CD4-positive, CD25-positive, alpha-beta regulatory T cell (primary cell): ENCODE measurements around the gene ATP23. TPM values are rescaled to one million over a fixed set of nuclear protein-coding genes. Genes with fewer than 3 reads are reported as not detected.

ENCODE experiments used
- ATAC-seq, 2 donors: fragments of 150-1000 bp; cut with Tn5 transposase; one replicate each; pipeline ENCODE4 v1.10.0; 2021; ENCODE audit warnings: low read depth in 2 of 2, moderate number of reproducible peaks in 2 of 2, moderate library complexity in 1 of 2
- DNase-seq, 3 donors: peaks; one replicate each; pipeline versions ENCODE4 v3.0.0 to v3.0.0-alpha.2; 2012 to 2022; ENCODE audit warnings: mixed read lengths in 1 of 3
- H3K27ac ChIP-seq: one replicate; pipeline ENCODE4 v1.7.0; 2013; ENCODE audit warnings: mild to moderate bottlenecking, low read length; ENCODE audit not compliant: insufficient read depth, poor library complexity, severe bottlenecking
- H3K27me3 ChIP-seq: one replicate; pipeline ENCODE4 v1.7.0; 2013; ENCODE audit warnings: low read length; ENCODE audit not compliant: control insufficient read depth, insufficient read depth
- H3K36me3 ChIP-seq: one replicate; pipeline ENCODE4 v1.7.0; 2013; ENCODE audit warnings: mild to moderate bottlenecking, low read length, moderate library complexity; ENCODE audit not compliant: control insufficient read depth, insufficient read depth
- H3K4me1 ChIP-seq: 2 replicates; pipeline ENCODE4 v1.7.0; 2013; ENCODE audit warnings: mild to moderate bottlenecking, low read length; ENCODE audit not compliant: insufficient read depth, control insufficient read depth, poor library complexity, severe bottlenecking
- H3K4me3 ChIP-seq: one replicate; pipeline ENCODE4 v1.7.0; 2013; ENCODE audit warnings: low read depth, mild to moderate bottlenecking, low read length, moderate library complexity
- H3K9me3 ChIP-seq, 2 experiments: 1 replicate in 1 of 2; 2 replicates in 1 of 2; pipeline ENCODE4 v1.7.0; 2013; ENCODE audit warnings: low read length in 2 of 2, mild to moderate bottlenecking in 1 of 2, moderate library complexity in 1 of 2; ENCODE audit not compliant: control insufficient read depth in 2 of 2
- H3K27ac Mint-ChIP-seq, 3 donors: one replicate each; pipeline ENCODE4 v1.8.0; 2020 to 2022; ENCODE audit warnings: mild to moderate bottlenecking in 3 of 3, mixed read lengths in 3 of 3, moderate library complexity in 2 of 3
- H3K27me3 Mint-ChIP-seq: one replicate; pipeline ENCODE4 v1.8.0; 2022; ENCODE audit warnings: mild to moderate bottlenecking, mixed read lengths
- H3K36me3 Mint-ChIP-seq: one replicate; pipeline ENCODE4 v1.8.0; 2020; ENCODE audit warnings: mixed read lengths
- H3K4me1 Mint-ChIP-seq, 4 donors: one replicate each; pipeline ENCODE4 v1.8.0; 2020 to 2022; ENCODE audit warnings: mixed read lengths in 4 of 4, mild to moderate bottlenecking in 1 of 4
- H3K4me3 Mint-ChIP-seq, 4 donors: one replicate each; pipeline ENCODE4 v1.8.0; 2020 to 2022; ENCODE audit warnings: mild to moderate bottlenecking in 4 of 4, mixed read lengths in 4 of 4, moderate library complexity in 3 of 4
- H3K9me3 Mint-ChIP-seq, 7 donors: one replicate each; pipeline ENCODE4 v1.8.0; 2020 to 2022; ENCODE audit warnings: mixed read lengths in 7 of 7, mild to moderate bottlenecking in 3 of 7, moderate library complexity in 2 of 7
- polyA plus RNA-seq, 4 donors: library from polyadenylated mRNA; unstranded; fragments of 300-500 nt; fragmentation: Illumina TruSeq; gene quantifications; one replicate each; pipeline ENCODE4 v1.2.3, GENCODE V29; 2021
- total RNA-seq: library from RNA; stranded (reverse); gene quantifications from one replicate; pipeline ENCODE4 v1.2.3, GENCODE V29; 2022

The ATP23 gene
- total and polyA plus RNA-seq, 5 donors from 2014 or later = 4.8 to 40.7 (median 22.6) TPM

- no peaks in the 10 kb centered on the region for H3K36me3 ChIP-seq
- peaks cover 0 to 5% (median 0%) of the 10 kb centered on the region in 7 donors for H3K9me3 Mint-ChIP-seq
- H3K27me3 ChIP-seq = no peaks in the 10 kb centered on the region
- H3K27ac ChIP-seq = no peak overlapping the region
- H3K4me1 ChIP-seq = no peaks in the 10 kb centered on the region
- DNase-seq (no peak), ATAC-seq (no peak)
- no peak overlapping the region for H3K27ac Mint-ChIP-seq
- H3K4me3 ChIP-seq = no peak overlapping the region
- H3K4me3 Mint-ChIP-seq = no peak overlapping the region
- H3K9me3 ChIP-seq = no peaks in the 10 kb centered on the region
- H3K27me3 Mint-ChIP-seq = peaks cover 4% of the 10 kb centered on the region
- no peaks in the 10 kb centered on the region for H3K36me3 Mint-ChIP-seq
- no peaks in the 10 kb centered on the region for H3K4me1 Mint-ChIP-seq
These were observed 44.3 kb downstream of the ATP23 start for GRCh38 chr12:57985685-57986084.

- Histone ChIP-seq H3K4me3 (no peak overlapping the region), H3K4me1 (no peaks in the 10 kb centered on the region), H3K36me3 (no peaks in the 10 kb centered on the region), H3K27ac (no peak overlapping the region), H3K9me3 (no peaks in the 10 kb centered on the region), H3K27me3 (no peaks in the 10 kb centered on the region)
- peaks cover 17% of the 10 kb centered on the region for H3K27me3 Mint-ChIP-seq
- H3K4me1 Mint-ChIP-seq = no peaks in the 10 kb centered on the region
- no peaks in the 10 kb centered on the region for H3K36me3 Mint-ChIP-seq
- no peak for DNase-seq
- ATAC-seq = no peak
- H3K9me3 Mint-ChIP-seq = peaks cover 0 to 5% (median 1%) of the 10 kb centered on the region in 7 donors
- no peak overlapping the region for H3K4me3 Mint-ChIP-seq
- no peak overlapping the region for H3K27ac Mint-ChIP-seq
These were observed 48.5 kb downstream of the ATP23 start for GRCh38 chr12:57989838-57990237.

DNA sequence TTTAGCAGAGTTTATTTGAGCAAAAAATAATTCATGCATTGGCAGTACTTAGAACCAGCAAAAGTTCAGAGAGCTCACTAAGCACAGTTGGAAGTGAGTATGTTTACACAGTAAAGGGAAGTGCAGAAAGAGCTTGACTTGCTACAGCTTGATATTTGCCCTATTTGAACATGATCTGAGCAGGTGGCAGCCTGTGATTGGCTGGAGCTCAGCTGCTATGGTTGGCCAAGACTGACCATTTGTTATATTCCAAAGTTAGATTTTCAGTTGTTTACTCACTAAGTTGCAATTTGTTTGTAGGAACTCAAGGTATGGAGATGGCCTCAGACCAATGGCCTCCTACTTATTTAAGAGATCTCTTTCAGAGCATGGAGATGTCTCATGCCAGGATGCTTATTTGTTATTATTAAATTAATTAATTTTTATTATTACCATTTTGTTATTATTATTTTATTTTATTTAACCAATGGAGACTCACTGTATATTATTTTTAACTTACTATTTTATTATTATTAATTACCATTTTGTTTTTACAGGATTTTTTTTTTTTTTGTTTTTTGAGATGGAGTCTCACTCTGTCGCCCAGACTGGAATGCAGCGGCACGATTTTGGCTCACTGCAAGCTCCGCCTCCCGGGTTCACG lies 49.0 kb downstream of the ATP23 start:
- ATAC-seq (no peak), DNase-seq (no peak)
- H3K36me3 ChIP-seq = no peaks in the 10 kb centered on the region
- peaks cover 17% of the 10 kb centered on the region for H3K27me3 Mint-ChIP-seq
- no peaks in the 10 kb centered on the region for H3K9me3 ChIP-seq
- peaks cover 0 to 5% (median 1%) of the 10 kb centered on the region in 7 donors for H3K9me3 Mint-ChIP-seq
- no peak overlapping the region for H3K27ac ChIP-seq
- no peak overlapping the region for H3K4me3 Mint-ChIP-seq
- no peaks in the 10 kb centered on the region for H3K4me1 ChIP-seq
- no peak overlapping the region for H3K27ac Mint-ChIP-seq
- H3K4me3 ChIP-seq = no peak overlapping the region
- H3K27me3 ChIP-seq = no peaks in the 10 kb centered on the region
- no peaks in the 10 kb centered on the region for H3K36me3 Mint-ChIP-seq
- no peaks in the 10 kb centered on the region for H3K4me1 Mint-ChIP-seq

DNA sequence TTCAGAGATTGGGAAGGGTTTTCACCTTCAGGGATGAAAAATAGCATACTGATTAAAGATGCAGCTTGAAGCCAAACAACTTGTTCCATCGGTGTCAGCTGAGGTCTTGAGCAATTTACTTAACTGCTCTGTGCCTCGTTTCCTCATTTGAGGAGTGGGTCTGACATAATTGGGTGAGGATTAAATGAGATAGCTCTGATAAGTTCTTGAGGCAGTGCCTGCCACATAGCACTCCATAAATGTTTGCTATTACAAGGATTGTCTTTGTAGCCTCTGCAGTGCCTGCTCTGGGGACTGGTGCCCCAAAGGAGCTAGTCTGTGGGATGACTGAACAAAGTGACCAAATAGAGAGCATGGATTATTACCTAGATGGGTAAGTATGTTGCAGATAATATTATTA lies 50.6 kb downstream of the ATP23 start:
- H3K27ac ChIP-seq = no peak overlapping the region
- H3K4me1 Mint-ChIP-seq = no peaks in the 10 kb centered on the region
- no peak overlapping the region for H3K27ac Mint-ChIP-seq
- H3K36me3 Mint-ChIP-seq = no peaks in the 10 kb centered on the region
- no peak overlapping the region for H3K4me3 ChIP-seq
- peaks cover 0 to 11% (median 6%) of the 10 kb centered on the region in 7 donors for H3K9me3 Mint-ChIP-seq
- H3K4me1 ChIP-seq = no peaks in the 10 kb centered on the region
- no peaks in the 10 kb centered on the region for H3K36me3 ChIP-seq
- H3K9me3 ChIP-seq = peaks cover 9 to 11% of the 10 kb centered on the region in 2 experiments
- no peaks in the 10 kb centered on the region for H3K27me3 ChIP-seq
- H3K4me3 Mint-ChIP-seq = no peak overlapping the region
- peaks cover 17% of the 10 kb centered on the region for H3K27me3 Mint-ChIP-seq
- ATAC-seq (no peak), DNase-seq (no peak)

GRCh38 chr12:57993030-57993429 lies 51.7 kb downstream of the ATP23 start:
- H3K27ac Mint-ChIP-seq = no peak overlapping the region
- Histone ChIP-seq H3K4me1 (no peaks in the 10 kb centered on the region), H3K9me3 (peaks cover 14 to 19% of the 10 kb centered on the region in 2 experiments), H3K27me3 (no peaks in the 10 kb centered on the region), H3K36me3 (no peaks in the 10 kb centered on the region), H3K4me3 (no peak overlapping the region), H3K27ac (no peak overlapping the region)
- DNase-seq = no peak
- H3K36me3 Mint-ChIP-seq = no peaks in the 10 kb centered on the region
- ATAC-seq = no peak
- H3K4me1 Mint-ChIP-seq = no peaks in the 10 kb centered on the region
- H3K4me3 Mint-ChIP-seq = no peak overlapping the region
- H3K27me3 Mint-ChIP-seq = peaks cover 17% of the 10 kb centered on the region
- H3K9me3 Mint-ChIP-seq = peaks cover 0 to 14% (median 9%) of the 10 kb centered on the region in 7 donors

GRCh38 chr12:57993834-57994233 lies 52.5 kb downstream of the ATP23 start:
- Histone ChIP-seq H3K27me3 (no peaks in the 10 kb centered on the region), H3K27ac (no peak overlapping the region), H3K4me1 (no peaks in the 10 kb centered on the region), H3K4me3 (no peak overlapping the region), H3K36me3 (no peaks in the 10 kb centered on the region), H3K9me3 (peaks cover 14 to 22% of the 10 kb centered on the region in 2 experiments)
- peaks cover under 1 to 15% (median 9%) of the 10 kb centered on the region in 7 donors for H3K9me3 Mint-ChIP-seq
- H3K4me1 Mint-ChIP-seq = no peaks in the 10 kb centered on the region
- no peaks in the 10 kb centered on the region for H3K36me3 Mint-ChIP-seq
- H3K27ac Mint-ChIP-seq = no peak overlapping the region
- ATAC-seq (no peak), DNase-seq (no peak)
- no peak overlapping the region for H3K4me3 Mint-ChIP-seq
- peaks cover 18% of the 10 kb centered on the region for H3K27me3 Mint-ChIP-seq

DNA sequence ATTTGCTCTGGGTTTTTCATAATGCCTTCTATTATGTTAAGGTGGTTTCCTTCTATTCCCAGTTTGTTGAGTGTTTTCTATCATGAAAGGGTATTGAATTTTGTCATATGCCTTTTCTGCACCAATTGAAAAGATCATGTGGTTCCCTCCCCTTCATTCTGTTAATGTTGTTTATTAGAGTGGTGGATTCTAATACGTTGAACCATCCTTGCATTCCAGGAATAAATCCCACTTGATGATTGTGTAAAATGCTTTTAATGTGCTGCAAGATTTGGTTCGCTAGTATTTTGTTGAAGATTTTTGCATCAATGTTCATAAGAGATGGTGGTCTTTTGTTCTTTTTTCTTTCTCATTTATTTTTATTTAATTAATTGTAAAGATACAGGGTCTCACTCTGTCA lies 55.2 kb downstream of the ATP23 start:
- H3K4me1 Mint-ChIP-seq = no peaks in the 10 kb centered on the region
- no peak for ATAC-seq
- DNase-seq = no peak
- H3K9me3 ChIP-seq = peaks cover 18 to 37% of the 10 kb centered on the region in 2 experiments
- no peak overlapping the region for H3K27ac Mint-ChIP-seq
- H3K4me3 ChIP-seq = no peak overlapping the region
- H3K9me3 Mint-ChIP-seq = peaks cover 7 to 29% (median 15%) of the 10 kb centered on the region in 7 donors
- peaks cover 2% of the 10 kb centered on the region for H3K27me3 ChIP-seq
- no peak overlapping the region for H3K27ac ChIP-seq
- H3K36me3 Mint-ChIP-seq = peaks cover 6% of the 10 kb centered on the region
- no peak overlapping the region for H3K4me3 Mint-ChIP-seq
- no peaks in the 10 kb centered on the region for H3K4me1 ChIP-seq
- H3K27me3 Mint-ChIP-seq = peaks cover 18% of the 10 kb centered on the region
- H3K36me3 ChIP-seq = no peaks in the 10 kb centered on the region

DNA sequence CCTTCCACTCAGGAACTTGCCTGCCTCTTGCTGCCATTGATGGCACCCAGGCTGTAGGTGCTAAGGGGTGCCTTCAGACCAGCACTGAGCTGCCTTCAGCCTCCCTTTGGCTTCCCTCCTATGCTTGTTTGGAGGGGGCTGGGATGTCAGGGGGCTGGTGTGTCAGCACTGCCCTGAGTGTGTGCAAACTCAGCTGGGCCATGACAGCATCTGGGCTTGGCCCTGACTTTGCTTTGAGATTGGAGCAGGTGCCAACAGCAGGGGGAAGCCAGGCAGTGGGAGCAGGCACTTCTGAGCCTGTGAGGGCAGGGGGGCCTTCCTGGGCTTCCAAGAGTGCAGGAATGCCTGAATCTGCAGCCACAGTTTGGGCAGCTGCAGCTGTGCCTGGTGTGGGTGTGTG lies 56.9 kb downstream of the ATP23 start:
- Histone ChIP-seq H3K4me1 (no peaks in the 10 kb centered on the region), H3K4me3 (no peak overlapping the region), H3K27ac (no peak overlapping the region), H3K27me3 (peaks cover 5% of the 10 kb centered on the region), H3K36me3 (no peaks in the 10 kb centered on the region), H3K9me3 (peaks cover 18 to 37% of the 10 kb centered on the region in 2 experiments)
- H3K36me3 Mint-ChIP-seq = peaks cover 6% of the 10 kb centered on the region
- ATAC-seq = no peak
- H3K27ac Mint-ChIP-seq = no peak overlapping the region
- H3K27me3 Mint-ChIP-seq = peaks cover 13% of the 10 kb centered on the region
- H3K4me1 Mint-ChIP-seq = no peaks in the 10 kb centered on the region
- DNase-seq = no peak
- peaks cover 7 to 34% (median 17%) of the 10 kb centered on the region in 7 donors for H3K9me3 Mint-ChIP-seq
- no peak overlapping the region for H3K4me3 Mint-ChIP-seq
